Astrocyte (in vitro differentiated cells and primary cell): ENCODE results near the gene SMIM44. TPM values are rescaled to one million over a fixed set of nuclear protein-coding genes. Genes with fewer than 3 reads are reported as not detected.

Experiments
- DNase-seq: peaks from one replicate; pipeline ENCODE4 v3.0.0-alpha.2; 2010; ENCODE audit warnings: low read depth
- FAIRE-seq: peaks from 2 replicates; lab custom pipeline; 2011; peaks lifted over from hg19 to GRCh38; lab: Jason Lieb, UNC
- H2AFZ ChIP-seq: 2 replicates; pipeline ENCODE4 v1.6.0; 2012; ENCODE audit warnings: low read depth, low read length, inconsistent platforms
- H3K27ac ChIP-seq: 2 replicates; pipeline ENCODE4 v1.5.1; 2011; ENCODE audit warnings: low read depth, low read length, inconsistent platforms
- H3K27me3 ChIP-seq: 2 replicates; pipeline ENCODE4 v1.6.0; 2011; ENCODE audit warnings: low read length, inconsistent platforms; ENCODE audit not compliant: insufficient read depth
- H3K36me3 ChIP-seq: 2 replicates; pipeline ENCODE4 v1.5.1; 2011; ENCODE audit warnings: low read length, inconsistent platforms; ENCODE audit not compliant: insufficient read depth
- H3K4me1 ChIP-seq: 2 replicates; pipeline ENCODE4 v1.5.1; 2011; ENCODE audit warnings: low read length, inconsistent platforms; ENCODE audit not compliant: insufficient read depth
- H3K4me2 ChIP-seq: 2 replicates; pipeline ENCODE4 v1.6.0; 2012; ENCODE audit warnings: low read length, inconsistent platforms
- H3K4me3 ChIP-seq: 2 replicates; pipeline ENCODE4 v1.5.1; 2011; ENCODE audit warnings: low read depth, mild to moderate bottlenecking, low read length, inconsistent platforms; ENCODE audit not compliant: insufficient read depth
- H3K79me2 ChIP-seq: 2 replicates; pipeline ENCODE4 v1.6.0; 2012; ENCODE audit warnings: mild to moderate bottlenecking, low read length, inconsistent platforms; ENCODE audit not compliant: insufficient read depth
- H3K9ac ChIP-seq: 2 replicates; pipeline ENCODE4 v1.6.0; 2012; ENCODE audit warnings: mild to moderate bottlenecking, low read length, inconsistent platforms
- H3K9me3 ChIP-seq: 2 replicates; pipeline ENCODE4 v1.5.1; 2012; ENCODE audit warnings: low read depth, mild to moderate bottlenecking, low read length, inconsistent platforms; ENCODE audit not compliant: insufficient read depth
- H4K20me1 ChIP-seq: 2 replicates; pipeline ENCODE4 v1.6.0; 2012; ENCODE audit warnings: low read length, inconsistent platforms; ENCODE audit not compliant: insufficient read depth
- H3K27ac Mint-ChIP-seq: one replicate; pipeline ENCODE4 v1.8.0; 2021; ENCODE audit warnings: mild to moderate bottlenecking, mixed read lengths; ENCODE audit not compliant: unreplicated experiment
- H3K27me3 Mint-ChIP-seq: one replicate; pipeline ENCODE4 v1.8.0; 2021; ENCODE audit warnings: low read depth, mixed read lengths; ENCODE audit not compliant: unreplicated experiment
- H3K36me3 Mint-ChIP-seq: one replicate; pipeline ENCODE4 v1.8.0; 2021; ENCODE audit warnings: low read depth, mixed read lengths; ENCODE audit not compliant: unreplicated experiment
- H3K4me1 Mint-ChIP-seq: one replicate; pipeline ENCODE4 v1.8.0; 2021; ENCODE audit warnings: low read depth, mixed read lengths; ENCODE audit not compliant: unreplicated experiment
- H3K4me3 Mint-ChIP-seq: one replicate; pipeline ENCODE4 v1.8.0; 2021; ENCODE audit warnings: mild to moderate bottlenecking, moderate library complexity, mixed read lengths; ENCODE audit not compliant: unreplicated experiment
- H3K9me3 Mint-ChIP-seq: one replicate; pipeline ENCODE4 v1.8.0; 2021; ENCODE audit warnings: mild to moderate bottlenecking, mixed read lengths; ENCODE audit not compliant: unreplicated experiment
- EZH2 ChIP-seq: IDR thresholded peaks from 2 replicates; pipeline ENCODE4 v1.6.1; 2012; ENCODE audit warnings: mild to moderate bottlenecking, low read length, inconsistent platforms; ENCODE audit not compliant: insufficient read depth
- total RNA-seq: library from RNA; stranded (reverse); gene quantifications from 2 replicates; pipeline ENCODE4 v1.2.1, GENCODE V29; 2021
- TF ChIP-seq, protein P1 (sequence below): IDR thresholded peaks from 2 replicates; pipeline ENCODE4 v1.5.1; 2011; ENCODE audit warnings: low read depth, mild to moderate bottlenecking, inconsistent platforms, low read length, moderate library complexity; ENCODE audit not compliant: insufficient read depth

Gene SMIM44
- total RNA-seq, 1 donor from 2014 or later, result not detected

DNA sequence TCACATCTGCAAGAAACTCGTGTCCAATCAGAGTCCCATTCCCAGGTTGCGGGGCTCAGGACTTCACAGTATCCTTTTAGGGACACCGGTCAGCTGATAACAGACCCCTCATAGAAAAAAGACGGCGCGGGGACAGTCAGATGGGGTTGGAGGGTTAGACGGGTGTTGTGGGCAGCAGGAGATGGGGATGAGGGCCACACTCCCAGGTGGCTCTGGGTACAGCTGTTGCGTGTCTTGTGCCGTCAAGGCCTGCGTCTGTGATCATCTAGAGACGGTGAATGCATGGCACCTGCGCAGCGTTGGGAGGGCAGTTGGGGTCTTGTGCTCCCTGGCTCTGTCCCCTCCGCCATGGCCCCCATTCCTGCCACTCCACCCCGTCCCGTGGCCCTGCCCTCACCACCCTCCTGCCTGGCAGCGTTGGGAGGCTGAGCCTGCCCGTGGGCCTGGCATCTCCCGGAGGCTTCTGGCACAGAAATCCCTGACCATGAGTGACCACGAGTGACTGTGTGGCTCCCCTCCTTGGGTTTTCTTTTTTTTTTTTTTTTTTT, 41.7 kb upstream of the SMIM44 start:
- Histone ChIP-seq H3K27me3 (no peaks in the 10 kb centered on the region), H3K4me2 (no peak overlapping the region), H3K4me1 (no peaks in the 10 kb centered on the region), H2AFZ (no peak overlapping the region), H3K36me3 (peaks cover 4% of the 10 kb centered on the region), H3K9ac (no peak overlapping the region), H3K27ac (no peak overlapping the region), H3K9me3 (no peaks in the 10 kb centered on the region), H3K4me3 (no peak overlapping the region), H4K20me1 (peaks cover 68% of the 10 kb centered on the region), H3K79me2 (peaks cover 58% of the 10 kb centered on the region)
- no peak overlapping the region for H3K27ac Mint-ChIP-seq
- H3K27me3 Mint-ChIP-seq, result no peaks in the 10 kb centered on the region
- no peak overlapping the region for H3K4me3 Mint-ChIP-seq
- H3K9me3 Mint-ChIP-seq, result no peaks in the 10 kb centered on the region
- H3K36me3 Mint-ChIP-seq, result peaks cover 6% of the 10 kb centered on the region
- peaks cover 5% of the 10 kb centered on the region for H3K4me1 Mint-ChIP-seq
- FAIRE-seq (no peak), DNase-seq (no peak)
- TF ChIP-seq, protein P1, sequence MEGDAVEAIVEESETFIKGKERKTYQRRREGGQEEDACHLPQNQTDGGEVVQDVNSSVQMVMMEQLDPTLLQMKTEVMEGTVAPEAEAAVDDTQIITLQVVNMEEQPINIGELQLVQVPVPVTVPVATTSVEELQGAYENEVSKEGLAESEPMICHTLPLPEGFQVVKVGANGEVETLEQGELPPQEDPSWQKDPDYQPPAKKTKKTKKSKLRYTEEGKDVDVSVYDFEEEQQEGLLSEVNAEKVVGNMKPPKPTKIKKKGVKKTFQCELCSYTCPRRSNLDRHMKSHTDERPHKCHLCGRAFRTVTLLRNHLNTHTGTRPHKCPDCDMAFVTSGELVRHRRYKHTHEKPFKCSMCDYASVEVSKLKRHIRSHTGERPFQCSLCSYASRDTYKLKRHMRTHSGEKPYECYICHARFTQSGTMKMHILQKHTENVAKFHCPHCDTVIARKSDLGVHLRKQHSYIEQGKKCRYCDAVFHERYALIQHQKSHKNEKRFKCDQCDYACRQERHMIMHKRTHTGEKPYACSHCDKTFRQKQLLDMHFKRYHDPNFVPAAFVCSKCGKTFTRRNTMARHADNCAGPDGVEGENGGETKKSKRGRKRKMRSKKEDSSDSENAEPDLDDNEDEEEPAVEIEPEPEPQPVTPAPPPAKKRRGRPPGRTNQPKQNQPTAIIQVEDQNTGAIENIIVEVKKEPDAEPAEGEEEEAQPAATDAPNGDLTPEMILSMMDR, result no peak
- TF ChIP-seq EZH2, result no peak

DNA sequence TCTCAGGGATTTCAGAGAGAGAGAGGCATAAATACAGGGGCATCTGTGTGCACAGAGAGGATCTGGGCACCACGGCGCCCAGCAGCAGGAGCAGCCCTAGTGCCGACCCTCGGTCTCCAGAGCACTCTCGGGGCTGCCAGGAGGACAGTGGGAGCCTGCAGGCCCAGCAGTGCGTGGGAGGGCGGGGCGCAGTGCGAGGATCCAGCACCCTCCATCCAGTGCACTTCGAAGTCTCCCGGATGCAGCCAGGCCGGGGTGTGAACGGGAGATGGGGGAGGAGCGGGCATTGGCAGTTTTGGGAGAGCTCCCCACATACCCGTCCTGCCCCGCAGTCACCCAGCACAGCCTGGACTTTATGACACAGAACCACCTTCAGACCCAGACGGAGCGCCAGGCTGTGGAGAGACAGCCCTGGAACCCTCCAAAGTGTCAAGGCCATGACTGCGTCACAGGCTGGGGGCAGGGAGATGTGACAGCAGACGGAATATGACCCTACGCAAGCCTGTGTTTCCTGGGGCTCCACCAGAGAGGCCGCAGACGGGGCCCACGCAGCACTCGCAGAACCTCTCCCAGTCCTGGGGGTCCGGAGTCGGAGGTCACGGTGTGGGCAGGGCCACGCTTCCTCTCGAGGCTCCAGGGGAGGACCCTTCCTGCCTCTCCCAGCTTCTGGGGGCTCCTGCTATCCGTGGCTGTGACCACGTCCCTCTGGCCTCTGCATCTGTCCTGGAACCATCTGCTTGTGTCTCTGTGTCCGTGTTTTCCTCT, 41.0 kb upstream of the SMIM44 start:
- no peaks in the 10 kb centered on the region for H3K27me3 ChIP-seq

More for the DNA sequence above, 41.0 kb upstream of the SMIM44 start:
- TF ChIP-seq, protein P1, result no peak
- TF ChIP-seq EZH2, result no peak
- DNase-seq (no peak), FAIRE-seq (no peak)
- Histone ChIP-seq H3K4me3 (no peak overlapping the region), H3K27ac (no peak overlapping the region), H3K9me3 (no peaks in the 10 kb centered on the region), H4K20me1 (peaks cover 75% of the 10 kb centered on the region), H2AFZ (no peak overlapping the region), H3K4me1 (no peaks in the 10 kb centered on the region), H3K79me2 (peaks cover 65% of the 10 kb centered on the region), H3K36me3 (peaks cover 4% of the 10 kb centered on the region), H3K9ac (no peak overlapping the region), H3K4me2 (no peak overlapping the region)
- Mint-ChIP-seq H3K4me3 (no peak overlapping the region), H3K9me3 (no peaks in the 10 kb centered on the region), H3K4me1 (peaks cover 5% of the 10 kb centered on the region), H3K36me3 (peaks cover 6% of the 10 kb centered on the region), H3K27me3 (no peaks in the 10 kb centered on the region), H3K27ac (no peak overlapping the region)
